GM12892 (cell line): ENCODE data around the gene MAP3K7.

ENCODE experiments used
- POLR2A ChIP-seq: IDR thresholded peaks from 2 replicates; pipeline ENCODE4 v1.6.1; 2011; ENCODE audit warnings: low read depth, low read length, control low read depth
- POLR2AphosphoS5 ChIP-seq: IDR thresholded peaks from 2 replicates; pipeline ENCODE4 v1.6.1; 2011; ENCODE audit warnings: low read depth, low read length, control low read depth

GRCh38 chr6:90468080-90468479, 118.8 kb downstream of the MAP3K7 start:
- TF ChIP-seq POLR2A (no peak), POLR2AphosphoS5 (no peak)
